ENCODE results near the gene FBXW8.

FBXW8 gene

DNA sequence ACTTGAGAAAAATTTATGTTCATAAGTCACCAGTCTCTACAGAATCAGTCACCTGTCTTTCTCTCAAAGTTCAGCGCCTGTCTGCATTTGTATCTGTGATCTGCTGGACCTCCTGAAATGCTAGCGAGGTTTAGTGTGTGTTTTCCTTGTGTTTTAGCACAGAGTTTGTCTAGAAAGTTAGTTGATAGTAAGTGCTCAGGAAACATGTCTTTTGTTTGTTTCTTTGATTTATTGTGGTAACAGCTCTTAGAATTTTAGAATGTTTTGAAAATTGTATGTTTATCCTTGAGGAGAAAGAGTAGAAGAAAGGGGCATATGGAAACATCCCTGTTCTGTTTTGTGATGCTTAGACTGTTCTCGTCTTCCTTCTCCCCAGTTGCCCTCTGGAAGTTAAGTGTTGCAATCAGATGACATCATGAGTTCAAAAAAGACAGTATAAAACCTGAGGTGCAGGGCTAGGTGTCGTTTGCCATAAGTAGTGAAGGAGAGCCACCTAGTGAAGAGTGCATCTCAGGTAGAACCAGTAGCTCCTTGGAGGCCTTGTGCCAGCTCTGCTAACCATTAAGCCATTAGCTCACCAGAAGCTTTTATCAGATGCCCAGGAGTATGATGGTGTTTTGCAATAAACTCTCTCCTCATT, 44.8 kb downstream of the FBXW8 start:
- no peak for DNase-seq (ENCODE audit: low read depth in 4 of 4, low spot score in 1 of 4)

DNA sequence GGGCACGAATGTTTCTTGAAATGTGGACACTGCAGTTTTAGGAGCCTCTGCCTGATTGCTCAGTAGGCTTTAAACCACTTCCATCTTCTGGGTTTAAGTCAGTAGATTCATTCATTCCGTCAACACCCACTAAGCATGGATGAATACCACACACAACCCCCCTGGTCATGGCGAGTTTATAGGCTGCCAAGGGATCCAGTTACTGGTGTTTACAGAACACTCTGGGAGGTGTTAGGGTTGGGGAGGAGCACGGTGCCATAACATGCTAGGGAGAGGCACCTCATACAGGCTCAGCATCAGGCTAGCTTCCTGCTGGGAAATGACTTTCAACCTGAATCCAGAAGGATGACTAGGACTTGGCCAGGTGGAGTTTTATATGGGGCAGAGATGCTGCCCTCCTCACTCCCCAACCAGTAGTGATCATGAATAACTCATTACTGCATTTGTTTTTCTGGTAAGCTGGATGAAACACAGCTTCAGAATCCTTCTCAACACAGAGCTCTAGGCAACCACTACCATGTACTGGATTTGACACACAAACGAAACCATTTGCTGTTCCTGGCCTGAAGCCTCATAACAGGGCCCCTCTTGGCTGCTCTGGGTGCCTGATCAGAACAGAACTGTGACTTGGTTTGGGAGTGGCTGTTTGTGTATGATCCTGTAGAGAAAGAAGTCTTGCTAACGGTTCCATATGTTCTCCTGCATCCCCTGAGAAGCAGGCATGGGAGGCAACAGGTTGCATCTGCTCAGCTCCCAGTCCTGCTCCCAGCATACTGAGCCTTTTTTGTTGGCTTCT, 47.9 kb downstream of the FBXW8 start:
- no peak for DNase-seq (ENCODE audit: low read depth in 4 of 4, low spot score in 1 of 4)

GRCh38 chr12:116959198-116959460, 48.4 kb downstream of the FBXW8 start:
- no peak for DNase-seq (ENCODE audit: low read depth in 4 of 4, low spot score in 1 of 4)

DNA sequence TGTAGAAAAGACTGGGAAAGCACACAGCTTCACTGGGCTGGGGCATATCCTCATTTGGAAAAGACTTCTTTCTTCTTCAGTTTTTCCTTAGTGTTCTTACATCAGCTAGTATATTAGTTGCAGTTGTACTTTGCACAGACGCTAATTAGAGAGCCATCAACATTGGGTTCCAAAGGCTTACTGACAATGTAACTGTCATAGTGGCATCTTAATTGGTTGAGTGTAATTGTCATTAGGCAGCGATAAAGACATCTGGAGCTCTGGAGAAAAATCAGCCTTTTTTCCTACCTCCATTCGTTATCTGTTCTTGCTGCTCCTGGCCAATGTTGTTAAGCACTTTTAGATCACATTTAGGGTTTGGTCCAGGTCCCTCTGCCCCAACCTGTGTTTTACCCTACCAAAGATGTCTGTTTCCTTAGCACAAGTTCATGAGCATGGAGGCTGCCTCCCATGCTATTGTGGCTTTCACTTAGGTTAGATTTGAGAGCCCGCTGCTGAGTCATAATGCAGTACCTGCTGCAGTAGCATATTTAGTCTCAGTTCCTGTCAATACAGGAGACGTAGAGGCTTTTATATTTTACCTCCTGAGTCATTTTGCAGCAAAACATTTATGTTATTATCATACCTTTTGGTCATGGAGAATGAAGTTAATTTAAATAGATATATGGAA, 49.2 kb downstream of the FBXW8 start:
- DNase-seq (ENCODE audit: low read depth in 4 of 4, low spot score in 1 of 4) = peak in 3 of 4 experiments; percentile 5 to 41 (median 6)

DNA sequence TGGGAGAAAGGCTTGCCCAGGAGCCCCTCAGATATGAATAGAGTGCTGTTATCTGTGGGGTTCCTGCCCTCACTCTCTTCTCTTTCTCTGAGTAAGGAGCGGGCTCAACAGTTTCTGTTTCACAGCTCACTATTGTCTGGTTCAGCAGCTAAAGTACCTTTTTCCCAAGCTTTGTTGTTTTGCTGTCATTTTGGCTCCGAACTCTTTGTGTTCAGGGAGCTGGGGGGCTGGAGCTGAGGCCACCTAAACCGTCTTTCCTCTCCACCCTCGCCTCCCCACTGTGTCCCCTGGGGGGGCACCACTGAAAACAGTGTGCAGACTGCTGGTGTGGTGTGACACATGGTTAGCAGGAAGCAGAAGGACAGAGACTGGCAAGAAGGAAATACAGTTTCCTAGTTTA, 51.4 kb downstream of the FBXW8 start:
- no peak for DNase-seq (ENCODE audit: low read depth in 4 of 4, low spot score in 1 of 4)

- no peak for DNase-seq (ENCODE audit: low read depth in 4 of 4, low spot score in 1 of 4)
Observed at GRCh38 chr12:116962783-116963356, 52.1 kb downstream of the FBXW8 start.

DNA sequence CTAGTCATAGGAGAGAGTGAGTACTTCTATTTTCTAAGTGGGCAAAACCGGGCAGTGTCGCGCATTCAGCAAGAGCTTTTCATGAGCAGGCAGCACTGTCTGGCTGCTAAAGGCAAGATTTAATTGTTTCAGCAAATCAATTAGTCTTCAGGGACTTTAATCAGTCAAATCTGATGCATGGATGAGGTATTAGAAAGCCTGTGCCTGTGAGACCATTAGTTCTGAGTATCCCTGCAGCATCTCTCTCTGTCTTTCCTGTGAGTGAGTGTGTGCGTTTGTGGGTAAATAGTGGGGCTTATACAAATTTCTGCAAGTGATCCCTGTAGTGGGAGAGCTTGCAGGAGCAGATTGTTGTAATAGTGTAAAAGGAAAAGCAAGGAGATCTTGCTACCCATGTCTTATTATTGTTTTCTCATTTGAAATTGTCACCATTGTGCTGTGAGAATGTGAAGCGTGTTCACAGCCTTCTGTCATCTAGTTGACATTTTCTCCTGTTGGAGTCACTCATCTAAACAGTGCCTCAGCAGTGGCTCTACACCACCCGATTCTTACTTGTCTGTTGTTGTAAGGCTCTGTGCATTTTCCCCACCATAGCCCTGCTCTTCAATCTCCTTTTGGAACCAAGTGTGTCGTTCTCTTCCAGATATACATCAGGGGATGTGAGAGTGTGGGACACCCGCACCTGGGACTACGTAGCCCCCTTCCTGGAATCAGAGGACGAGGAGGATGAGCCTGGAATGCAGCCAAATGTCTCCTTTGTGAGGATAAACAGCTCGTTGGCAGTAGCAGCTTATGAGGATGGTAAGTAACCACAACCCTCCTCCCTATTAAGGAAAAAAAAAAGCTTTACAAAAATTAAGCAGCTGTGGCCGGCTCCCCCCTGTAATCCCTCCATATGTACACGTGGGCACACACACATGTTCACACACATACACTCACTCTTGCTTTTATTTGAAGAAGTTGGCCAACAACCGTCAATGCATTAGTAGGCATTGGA, 53.6 kb downstream of the FBXW8 start:
- no peak for DNase-seq (ENCODE audit: low read depth in 4 of 4, low spot score in 1 of 4)

DNA sequence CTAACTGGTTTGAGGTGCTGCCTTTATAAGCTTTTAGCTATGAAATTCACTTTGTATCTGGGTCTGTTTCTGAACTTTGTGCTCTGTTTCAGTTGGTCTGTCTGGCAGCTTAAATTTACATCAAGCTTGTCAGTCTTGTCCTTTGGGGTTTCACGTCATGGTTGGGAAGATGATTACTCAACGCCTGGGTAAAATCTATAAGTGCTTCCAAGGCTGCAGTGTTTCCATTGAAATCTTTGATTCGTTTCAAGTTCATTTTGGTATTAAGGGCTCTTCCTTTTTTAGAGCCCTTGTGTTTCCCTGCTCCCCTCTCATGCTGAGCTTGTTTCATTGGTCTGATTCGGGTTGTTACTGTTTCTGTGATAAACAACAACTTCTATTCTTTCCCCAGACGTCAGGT, 58.2 kb downstream of the FBXW8 start:
- no peak for DNase-seq (ENCODE audit: low read depth in 4 of 4, low spot score in 1 of 4)

GRCh38 chr12:116969615-116970585, 59.1 kb downstream of the FBXW8 start:
- DNase-seq (ENCODE audit: low read depth in 4 of 4, low spot score in 1 of 4) = no peak

- DNase-seq (ENCODE audit: low read depth in 4 of 4, low spot score in 1 of 4) = no peak
Observed at GRCh38 chr12:116971222-116971621, 60.5 kb downstream of the FBXW8 start.

DNA sequence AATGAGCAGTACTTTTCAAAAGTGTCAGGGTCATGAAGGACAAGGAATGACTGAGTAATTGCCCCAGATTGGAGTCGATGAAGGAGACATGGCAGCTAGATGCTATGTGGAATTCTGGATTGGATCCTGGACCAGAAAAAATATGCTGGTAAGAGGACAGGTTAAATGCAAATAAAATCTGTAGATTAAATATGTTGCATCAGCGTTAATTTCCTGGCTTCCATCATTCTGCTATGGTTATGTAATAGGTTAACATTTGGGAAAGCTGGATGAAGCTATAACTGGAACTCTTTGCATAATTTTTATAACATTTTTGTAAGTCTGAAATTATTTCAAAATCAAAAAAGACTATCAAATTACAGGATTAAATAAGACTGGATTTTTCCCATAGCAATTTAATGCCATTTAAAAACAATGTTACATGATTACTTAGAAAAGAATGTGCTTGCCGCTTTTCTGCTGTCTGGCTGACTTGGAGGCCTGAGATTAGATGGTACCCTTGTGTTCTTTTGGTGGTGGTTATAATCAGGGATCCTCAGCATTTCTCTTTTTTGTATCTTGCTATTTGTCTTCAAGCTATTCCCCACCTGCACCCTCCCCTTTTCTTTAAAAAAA, 65.1 kb downstream of the FBXW8 start:
- no peak for DNase-seq (ENCODE audit: low read depth in 4 of 4, low spot score in 1 of 4)

GRCh38 chr12:116977465-116978380, 67.0 kb downstream of the FBXW8 start:
- DNase-seq (ENCODE audit: low read depth in 4 of 4, low spot score in 1 of 4) = no peak

- no peak for DNase-seq (ENCODE audit: low read depth in 4 of 4, low spot score in 1 of 4)
Observed at GRCh38 chr12:116978791-116979508, 68.2 kb downstream of the FBXW8 start.

GRCh38 chr12:116980083-116980482, 69.3 kb downstream of the FBXW8 start:
- DNase-seq (ENCODE audit: low read depth in 4 of 4, low spot score in 1 of 4) = no peak

GRCh38 chr12:116982791-116983411, 72.2 kb downstream of the FBXW8 start:
- no peak for DNase-seq (ENCODE audit: low read depth in 4 of 4, low spot score in 1 of 4)

DNA sequence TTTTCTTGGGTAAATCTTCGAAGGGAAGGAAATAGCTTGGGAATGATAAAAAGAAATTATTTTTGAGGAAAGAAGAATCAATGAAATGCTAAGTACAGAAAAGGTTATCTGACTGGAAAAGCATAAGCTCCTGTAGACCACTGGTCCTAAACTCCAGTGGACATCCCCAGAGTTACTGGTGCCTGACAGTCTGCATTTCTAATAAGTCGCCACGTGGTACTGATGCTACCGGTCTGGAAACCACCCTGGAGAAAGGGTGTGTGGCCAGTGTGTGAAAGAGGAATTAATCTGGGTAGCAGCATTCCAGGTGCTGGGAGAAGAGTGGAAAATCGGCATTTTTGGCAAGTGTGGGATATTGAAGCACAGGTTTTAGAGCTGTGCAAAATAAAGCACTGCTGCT, 73.3 kb downstream of the FBXW8 start:
- no peak for DNase-seq (ENCODE audit: low read depth in 4 of 4, low spot score in 1 of 4)

DNA sequence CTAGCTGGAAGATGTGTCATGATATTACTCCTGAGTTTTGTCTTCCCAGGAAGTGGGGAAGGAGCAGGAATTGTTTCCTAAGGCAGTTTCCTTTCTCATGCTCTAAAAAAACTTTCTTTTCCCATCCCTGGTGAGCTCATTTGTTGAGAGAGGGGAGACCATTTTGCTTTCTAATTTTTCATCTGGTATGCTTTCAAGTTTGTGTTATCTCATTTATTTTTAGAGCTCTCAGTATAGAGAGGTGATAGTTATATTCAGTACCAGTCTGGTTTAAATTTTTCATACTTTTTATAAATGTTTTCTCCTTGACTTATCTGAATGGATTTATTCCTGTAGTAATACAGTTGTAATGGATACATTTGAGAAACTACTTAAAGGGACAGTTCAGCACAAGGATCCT, 79.6 kb downstream of the FBXW8 start:
- DNase-seq (ENCODE audit: low read depth in 4 of 4, low spot score in 1 of 4) = no peak
